Hematopoietic multipotent progenitor cell treated with erythropoietin and hydrocortisone succinate and interleukin-3 and kit ligand, for 4 days (in vitro differentiated cells): ENCODE results near the gene FAM168A.
A peak's percentile ranks its signal among the peaks of the same experiment; 100 is the strongest.

Experiments used
- DNase-seq: peaks from one replicate; pipeline ENCODE4 v3.0.0-alpha.2; 2015

Gene FAM168A

DNA sequence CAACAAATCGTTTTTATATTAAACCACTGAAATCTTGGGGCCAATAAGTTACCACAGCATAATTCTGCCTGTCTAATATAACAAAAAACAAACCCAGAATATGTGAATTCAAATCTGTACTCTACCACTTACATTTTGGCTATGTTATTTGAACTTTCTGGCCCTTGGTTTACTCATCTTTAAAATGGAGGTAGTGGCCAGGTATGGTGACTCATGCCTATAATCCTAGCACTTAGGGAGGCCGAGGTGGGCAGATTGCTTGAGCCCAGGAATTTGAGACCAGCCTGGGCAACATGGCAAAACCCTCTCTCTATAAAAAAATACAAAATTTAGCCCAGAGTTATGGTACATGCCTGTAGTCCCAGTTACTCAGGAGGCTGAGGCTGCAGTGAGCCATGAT is 84.2 kb downstream of the FAM168A start:
- DNase-seq, result no peak

DNA sequence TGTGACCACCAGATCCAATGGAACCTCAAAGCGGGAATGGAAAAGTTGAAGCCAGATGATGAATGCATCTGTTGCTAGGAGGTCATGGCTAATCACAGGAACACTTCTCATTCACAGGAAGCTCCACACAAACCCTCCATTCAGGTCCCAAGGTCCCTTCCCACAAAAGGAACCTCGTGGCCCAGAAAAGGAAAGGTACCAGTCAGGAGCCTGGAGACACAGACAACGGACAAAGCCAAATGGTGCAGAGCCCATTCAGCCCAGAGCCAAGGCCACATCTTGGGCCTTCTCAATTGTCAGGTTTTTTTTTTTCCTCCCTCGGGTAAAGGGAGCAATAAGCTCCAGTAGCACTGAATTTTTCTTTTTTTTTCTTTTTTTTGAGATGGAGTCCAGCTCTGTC is 87.0 kb downstream of the FAM168A start:
- no peak for DNase-seq

DNA sequence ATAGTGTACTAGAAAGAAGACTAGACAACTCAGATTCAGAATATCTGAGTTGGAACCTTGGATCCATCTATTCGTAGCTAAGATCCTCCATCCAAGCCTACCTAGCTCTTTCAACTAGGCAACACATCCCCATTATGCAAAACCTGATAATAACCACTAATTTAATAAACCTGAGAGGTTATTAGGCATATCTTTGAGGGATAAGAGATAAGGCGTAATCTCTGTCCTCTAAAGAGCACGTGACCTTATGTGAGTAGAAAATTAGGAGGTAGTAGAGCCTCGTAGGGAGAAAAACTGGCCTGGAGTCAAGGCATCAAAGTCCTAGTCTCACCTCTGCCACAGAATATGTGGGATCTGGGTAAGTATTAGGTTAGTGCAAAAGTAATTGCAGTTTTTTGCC is 87.8 kb downstream of the FAM168A start:
- DNase-seq, result no peak

DNA sequence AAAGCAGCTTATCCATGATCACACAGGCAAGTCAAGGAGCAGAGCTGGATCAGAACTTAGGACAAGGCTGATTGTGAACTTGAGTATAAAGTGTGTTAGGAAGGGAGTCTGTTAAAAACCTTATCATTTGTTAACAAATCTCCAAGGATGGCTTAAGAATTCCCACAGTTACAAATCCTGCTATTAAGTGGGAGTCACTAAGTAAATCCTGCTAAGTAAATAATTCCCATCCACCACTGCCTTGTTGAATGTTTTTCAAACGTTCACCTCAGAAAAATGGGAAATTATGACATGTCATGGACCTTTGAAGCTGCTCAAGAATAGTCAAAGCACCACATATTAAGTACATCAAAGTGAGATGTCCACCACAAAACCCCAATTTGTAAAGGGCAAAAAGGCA is 88.7 kb downstream of the FAM168A start:
- no peak for DNase-seq

DNA sequence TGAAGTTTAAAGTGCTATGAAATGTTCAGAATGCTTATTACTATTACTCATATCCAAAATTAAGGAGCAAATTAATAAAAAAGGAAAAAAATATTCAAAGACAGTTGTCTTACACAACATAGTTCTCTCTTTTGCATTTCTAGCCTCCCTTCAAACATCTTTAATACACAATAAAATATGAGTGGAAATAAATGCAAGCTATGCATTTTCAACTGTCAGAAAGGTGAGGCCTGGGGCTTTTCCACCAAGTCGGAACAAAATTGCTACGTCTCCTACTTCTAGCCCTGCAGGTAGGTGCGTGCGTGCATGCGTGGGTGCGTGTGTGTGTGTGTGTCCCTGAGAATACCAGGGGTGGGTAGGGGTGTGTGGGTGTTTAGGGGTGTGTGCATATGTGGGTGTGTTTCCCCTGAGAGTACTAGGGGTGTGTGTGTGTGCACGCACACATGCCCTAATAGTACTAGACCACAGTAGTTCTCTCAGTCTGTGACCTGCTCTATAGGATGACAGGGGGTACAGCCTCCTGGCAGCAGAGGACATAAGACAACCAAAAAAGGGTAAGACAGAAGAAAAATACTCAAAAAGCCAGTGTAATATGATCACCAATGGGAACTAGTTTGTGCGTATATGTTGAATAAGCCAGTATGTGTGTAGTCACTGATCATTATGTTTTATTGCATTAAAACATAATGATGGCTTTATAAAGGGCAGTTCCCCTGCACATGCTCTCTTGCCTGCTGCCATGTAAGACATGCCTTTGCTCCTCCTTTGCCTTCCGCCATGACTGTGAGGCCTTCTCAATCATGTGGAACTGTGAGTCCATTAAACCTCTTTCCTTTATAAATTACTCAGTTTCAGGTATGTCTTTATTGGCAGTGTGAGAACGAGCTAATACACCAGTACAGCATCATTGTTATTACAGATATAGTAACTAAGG is 89.4 kb downstream of the FAM168A start:
- DNase-seq, result no peak

DNA sequence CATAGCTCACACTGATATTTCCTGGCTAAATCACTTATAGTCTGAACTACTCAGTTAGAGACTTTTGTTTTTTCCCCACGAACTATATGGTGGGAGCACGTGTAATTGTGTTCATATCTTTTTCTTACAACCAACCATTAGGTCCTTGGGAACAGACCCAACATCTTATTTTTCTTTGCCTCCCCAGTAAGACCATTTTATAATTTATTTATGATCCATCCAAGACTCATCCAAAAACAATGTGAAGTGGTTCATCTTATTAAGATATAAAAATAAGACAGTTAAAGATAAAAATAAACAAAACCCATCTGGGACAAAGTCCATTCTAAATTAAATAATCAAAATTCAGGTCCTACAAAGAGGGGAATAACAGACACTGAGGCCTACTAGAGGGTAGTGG is 90.8 kb downstream of the FAM168A start:
- no peak for DNase-seq

DNA sequence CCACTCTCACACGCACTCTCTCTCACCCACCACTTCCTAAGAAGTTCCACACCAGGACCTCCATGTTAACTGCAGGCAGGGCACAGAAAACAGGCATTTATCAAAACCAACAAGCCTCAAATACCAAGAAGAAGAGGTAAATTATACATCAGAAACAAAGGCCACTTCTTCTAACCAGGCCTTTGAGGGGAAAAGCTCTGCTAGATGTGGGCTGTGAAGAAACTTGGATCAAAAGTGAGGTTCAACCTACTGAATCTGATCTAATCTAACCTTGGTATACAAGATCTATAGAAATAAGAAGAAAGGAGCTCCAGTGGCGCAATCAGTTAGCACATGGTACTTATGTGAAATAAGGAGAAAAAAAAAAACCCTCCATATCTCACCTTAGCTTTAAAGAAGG is 91.9 kb downstream of the FAM168A start:
- peak; percentile 29 for DNase-seq

DNA sequence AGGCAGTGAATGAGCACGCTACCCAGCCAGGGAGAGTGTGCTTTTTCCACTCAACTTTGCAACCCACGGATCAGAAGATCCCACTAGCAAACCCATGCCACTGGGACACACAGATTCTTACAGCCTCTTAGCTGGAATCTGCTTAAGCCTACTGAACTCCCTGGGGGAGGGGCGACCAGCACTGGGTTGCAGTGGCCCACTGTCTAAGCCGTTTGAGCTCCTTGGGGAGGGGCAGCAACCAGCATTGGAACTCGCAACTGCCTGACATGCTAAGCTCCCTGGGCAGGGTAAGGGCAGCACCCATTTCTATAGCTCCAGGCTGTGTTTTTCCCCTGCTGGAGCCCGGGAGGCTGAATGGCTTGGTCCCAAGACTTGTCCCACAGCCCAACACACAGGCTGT is 99.6 kb downstream of the FAM168A start:
- no peak for DNase-seq

DNA sequence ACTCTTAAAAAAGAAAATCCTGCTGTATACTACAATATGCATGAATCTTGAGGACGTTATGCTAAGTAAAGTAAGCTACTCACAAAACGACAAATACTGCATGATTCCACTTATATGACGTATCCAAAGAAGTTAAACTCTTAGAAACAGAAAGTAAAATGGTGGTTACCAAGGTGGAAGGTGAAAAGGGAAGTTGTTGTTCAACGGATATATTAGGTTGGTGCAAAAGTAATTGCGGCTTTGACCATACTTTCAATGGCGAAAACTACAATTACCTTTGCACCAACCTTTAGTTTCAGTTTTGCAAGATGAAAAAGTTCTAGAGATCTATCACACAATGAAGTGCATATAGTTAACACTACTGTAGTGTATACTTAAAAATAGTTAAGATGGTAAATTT is 101.8 kb downstream of the FAM168A start:
- no peak for DNase-seq

DNA sequence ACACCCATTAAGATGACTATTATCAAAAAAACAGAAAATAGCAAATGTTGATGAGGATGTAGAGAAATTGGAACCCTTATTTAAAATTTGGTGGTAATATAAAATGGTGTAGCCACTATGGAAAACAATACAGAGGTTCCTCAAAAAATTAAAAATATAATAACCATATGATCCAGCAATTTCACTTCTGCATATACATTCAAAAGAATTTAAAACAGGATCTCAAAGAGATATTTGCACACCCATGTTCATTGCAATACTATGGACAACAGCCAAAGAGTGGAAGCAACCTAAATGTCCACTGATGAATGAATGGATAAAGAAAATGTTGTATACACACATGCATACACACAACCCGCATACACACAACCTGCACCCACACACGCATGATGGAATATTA is 102.2 kb downstream of the FAM168A start:
- no peak for DNase-seq

DNA sequence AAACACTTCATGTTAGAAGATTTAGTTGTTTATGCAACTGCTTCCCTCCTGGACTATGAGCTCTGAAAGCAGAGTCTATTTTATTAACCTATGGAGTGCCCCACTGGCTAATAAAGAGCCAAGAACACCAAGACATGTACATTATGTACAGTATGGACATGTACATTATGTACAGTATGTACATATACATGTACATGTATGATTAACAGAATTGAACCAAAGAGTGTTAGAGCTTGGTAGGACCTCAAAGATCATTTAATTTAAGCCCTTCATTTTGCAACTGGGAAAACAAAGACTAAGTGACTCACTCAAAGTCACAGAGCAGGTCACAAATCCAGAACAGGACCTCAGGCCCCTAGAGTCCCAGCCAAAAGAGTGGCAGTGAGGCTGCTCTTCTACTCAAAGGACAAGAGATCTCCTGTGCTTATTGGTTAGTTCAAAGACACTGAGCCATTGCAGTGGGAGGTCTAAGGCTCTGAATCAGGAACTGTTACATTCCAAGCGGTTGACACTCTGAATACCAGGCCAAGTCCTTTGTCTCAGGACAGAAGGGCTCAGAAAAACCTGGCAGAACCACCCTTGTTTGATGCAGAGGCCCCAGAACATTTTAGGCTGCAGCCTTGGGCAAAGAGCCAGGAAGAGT is 103.8 kb downstream of the FAM168A start:
- DNase-seq, result no peak

DNA sequence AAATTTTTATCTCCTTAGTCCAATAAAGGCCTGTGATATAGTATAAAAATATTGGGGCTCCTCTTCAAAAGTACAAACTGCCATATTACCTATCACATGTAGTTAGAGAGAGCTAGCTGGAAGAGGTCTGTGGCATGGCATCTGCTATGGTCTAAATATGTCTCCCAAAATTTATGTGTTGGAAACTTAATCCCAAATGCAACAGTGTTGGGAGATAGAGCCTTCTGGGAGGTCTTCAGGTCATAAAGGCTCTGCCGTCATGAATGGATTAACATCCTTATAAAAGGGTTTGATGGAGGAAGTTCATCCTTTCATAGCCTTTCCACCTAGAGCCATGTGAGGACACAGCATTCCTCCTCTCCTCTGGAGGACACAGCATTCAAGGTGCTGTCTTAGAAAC is 116.3 kb downstream of the FAM168A start:
- DNase-seq, result no peak

DNA sequence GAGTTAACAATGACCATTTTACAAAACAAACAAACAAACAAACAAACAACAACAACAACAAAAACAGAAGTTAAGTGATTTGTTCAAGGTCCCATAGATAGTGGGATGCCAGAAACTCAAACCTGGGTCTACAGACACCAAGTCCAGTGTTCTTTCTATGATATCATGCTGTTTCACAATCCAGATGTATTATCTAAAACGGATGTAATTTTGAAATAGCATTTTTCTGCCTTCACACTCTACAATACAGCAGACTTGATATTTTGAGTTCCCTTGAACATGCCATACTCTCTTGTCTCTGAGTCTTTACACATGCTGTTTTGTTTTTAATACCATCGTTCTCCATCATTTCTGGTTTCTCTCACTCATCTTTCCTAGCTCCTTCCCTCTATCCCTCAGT is 117.2 kb downstream of the FAM168A start:
- DNase-seq, result peak; percentile 74

DNA sequence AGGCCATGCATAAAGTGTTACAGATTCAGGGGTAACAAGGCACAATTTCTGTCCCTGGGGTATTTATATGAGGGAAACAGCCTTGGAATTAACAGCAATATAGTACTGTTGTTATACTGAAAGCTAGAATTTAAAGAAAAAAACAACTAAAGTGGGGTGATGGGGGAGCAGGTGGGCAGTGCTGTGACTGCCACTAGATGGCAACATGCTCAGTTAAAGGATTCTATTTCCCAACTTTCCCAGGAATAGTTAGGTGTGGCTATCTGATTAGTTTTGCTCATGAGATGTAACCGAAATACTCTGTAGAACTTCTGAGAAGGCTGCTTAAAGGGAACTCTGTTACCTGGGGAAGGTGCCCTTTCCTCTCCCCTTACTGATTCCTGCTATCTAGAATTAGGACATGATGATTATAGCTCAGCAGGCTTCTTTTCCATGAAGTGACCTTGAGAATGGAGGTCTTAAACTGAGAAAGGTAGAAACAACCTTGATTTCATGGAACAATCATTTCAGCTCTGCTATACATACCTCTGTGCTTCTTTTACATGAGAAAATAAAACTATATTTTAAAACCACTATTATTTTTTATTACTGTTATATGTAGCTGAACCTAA is 119.1 kb downstream of the FAM168A start:
- peak; percentile 35 for DNase-seq

DNA sequence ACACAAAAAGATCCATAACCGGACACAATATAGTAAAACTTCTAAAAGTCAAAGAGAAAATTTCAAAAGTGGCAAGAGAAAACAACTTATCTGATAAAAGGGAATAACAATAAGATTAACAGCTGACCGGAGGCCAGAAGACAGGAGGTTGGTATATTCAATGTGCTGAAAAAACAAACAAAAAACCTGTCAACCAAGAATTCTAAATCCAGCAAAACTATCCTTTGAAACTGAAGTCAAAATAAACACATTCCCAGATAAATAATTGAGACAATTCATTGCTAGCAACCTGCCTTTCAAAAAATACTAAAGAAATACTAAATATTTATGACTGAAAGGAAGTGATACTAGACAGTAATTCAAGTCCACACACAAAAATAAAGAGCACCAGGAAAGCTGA is 120.4 kb downstream of the FAM168A start:
- no peak for DNase-seq

DNA sequence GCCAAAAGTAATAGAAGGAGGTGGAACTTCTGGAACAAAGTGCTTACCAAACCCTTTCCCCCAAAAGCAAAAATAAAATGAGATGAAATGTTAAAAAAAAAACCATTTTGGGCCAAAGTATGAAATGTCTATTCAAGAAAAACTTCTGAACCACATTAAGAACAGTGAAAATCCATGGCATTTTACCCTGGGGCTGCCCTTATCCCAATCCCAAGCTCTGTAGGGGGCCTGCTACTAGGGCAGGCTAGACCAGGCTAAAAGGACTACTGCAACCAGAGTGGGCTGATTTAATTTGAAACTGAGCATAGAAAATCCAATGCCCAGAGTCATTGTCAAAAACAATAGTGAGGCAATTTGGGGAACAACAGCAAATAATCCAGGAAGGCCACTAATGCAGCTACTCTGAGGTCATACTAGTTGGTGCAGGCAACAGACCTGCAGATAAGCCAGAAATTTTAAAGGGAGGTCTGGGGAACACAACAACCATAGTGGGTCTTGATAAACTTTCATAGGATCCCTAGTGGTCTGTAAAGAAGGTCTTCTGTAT is 122.3 kb downstream of the FAM168A start:
- DNase-seq, result no peak

DNA sequence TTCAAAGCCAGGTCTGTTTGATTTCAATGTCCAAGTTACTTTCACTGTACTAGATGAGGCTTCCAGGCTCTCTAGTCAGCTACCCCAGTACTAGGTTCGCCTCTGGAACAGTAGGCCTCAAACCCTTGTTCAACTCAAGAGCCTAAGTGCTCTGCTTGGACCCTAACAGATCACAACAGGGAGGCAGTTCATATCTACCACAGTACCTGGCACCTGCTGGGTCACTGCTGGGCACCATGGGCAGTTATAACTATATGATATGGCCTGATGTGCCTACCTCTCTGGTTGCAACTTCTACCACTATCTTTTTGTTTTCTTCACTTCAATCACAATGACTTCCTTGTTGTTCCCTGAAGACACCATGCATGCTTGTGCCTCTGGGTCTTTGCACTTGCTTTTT is 124.7 kb downstream of the FAM168A start:
- no peak for DNase-seq

DNA sequence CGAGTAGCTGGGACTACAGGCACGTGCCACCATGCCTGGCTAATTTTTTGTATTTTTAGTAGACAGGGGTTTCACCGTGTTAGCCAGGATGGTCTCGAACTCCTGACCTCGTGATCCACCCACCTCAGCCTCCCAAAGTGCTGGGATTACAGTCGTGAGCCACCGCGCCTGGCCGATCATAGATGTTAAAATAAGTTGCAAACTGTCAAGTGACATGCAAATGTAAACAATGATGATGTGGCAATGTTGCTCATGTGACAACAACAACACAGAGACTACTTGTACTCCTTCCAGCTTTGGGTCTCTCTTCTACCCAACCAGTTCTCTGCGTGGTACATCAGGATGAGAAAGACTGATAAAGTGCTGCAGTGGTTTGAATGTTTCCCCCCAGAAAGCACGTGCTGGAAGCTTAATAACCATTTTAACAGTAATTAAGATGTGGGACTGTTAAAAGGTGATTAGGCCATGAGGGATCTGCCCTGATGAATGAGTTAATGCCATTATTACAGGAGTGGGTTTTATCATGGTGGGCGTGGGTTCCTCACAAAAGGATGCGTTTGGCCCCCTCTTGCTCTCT is 127.8 kb downstream of the FAM168A start:
- peak; percentile 59 for DNase-seq

DNA sequence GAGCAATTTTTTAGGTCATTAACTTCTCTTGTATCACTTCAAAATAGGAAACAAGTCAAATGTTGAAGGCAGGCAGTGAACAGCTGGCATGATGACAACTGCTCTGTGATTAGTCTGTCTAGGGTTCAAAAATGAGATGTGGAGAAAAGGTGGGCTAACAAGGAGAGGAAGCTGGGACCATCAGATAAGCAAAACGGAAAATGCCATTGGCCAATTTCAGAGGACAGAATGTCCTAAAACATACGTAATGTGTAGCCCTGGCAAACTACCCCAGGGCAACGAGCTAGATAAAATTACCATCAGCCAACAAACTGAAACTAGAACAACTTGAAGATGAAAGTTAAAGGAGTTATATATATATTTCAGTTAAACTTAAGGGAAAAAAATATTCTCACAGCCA is 128.5 kb downstream of the FAM168A start:
- peak; percentile 74 for DNase-seq

DNA sequence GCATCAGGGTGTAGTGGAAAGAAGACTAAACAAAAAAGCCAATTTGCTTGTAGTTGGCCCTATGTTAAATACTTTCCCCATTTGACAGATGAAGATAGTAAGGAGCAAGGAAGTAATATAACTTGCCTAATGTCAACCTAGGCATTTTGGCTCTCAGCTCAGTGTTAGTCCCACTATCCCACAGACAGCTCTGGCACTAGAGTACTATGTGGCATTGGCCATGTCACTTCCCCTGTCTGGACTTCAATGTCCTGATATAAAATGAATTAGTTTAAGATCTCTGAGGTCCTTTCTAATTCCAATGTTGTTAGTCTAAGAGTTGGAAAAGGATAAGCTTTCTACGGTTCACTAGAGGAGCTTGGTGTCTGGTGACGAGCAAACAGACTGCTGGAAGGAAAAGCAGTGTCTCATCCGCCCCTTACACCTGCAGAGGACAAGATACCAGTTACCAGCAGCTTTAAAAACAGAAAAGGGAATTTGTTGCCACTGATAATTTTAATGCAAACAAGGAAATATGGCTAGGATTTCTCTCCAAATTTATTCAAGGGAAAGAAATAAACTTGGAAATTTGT is 129.2 kb downstream of the FAM168A start:
- no peak for DNase-seq

DNA sequence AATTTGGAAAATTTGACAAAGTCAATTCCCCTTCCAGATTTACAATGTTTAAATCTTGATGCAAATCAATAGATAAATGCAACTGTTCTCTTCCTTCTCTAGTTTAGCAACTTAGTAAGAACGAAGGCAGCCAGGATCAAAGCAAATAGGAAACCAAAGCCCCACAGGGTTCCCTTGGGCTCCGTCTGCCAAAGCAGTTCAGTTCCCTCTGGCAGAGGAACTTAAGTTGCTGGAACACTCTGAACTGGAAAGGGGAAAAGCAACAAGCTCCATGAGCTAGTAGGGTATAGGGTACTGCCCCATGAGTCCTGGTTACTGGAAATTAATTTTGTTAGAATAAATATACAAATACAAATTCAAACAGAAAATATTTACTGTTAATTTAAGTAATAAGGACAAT is 130.4 kb downstream of the FAM168A start:
- no peak for DNase-seq

DNA sequence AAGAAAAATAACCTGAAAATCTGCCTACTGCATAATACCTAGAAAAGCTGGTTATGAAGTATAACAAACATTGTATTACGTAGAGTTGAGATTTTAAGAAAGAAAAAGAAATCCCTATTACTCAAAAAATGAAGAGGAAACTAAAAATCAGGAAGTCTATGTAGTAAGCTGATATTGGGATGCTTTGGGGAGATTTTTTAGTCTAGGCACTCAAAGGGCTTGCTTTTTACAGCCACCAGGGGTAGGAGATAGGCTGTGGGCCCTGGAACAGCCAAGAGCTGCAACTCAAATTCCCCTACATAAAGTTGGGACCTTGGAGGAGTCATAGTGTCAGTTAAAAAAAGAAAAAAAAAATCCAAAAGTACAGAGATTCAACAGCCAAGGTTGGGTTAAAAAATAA is 131.3 kb downstream of the FAM168A start:
- DNase-seq, result no peak

DNA sequence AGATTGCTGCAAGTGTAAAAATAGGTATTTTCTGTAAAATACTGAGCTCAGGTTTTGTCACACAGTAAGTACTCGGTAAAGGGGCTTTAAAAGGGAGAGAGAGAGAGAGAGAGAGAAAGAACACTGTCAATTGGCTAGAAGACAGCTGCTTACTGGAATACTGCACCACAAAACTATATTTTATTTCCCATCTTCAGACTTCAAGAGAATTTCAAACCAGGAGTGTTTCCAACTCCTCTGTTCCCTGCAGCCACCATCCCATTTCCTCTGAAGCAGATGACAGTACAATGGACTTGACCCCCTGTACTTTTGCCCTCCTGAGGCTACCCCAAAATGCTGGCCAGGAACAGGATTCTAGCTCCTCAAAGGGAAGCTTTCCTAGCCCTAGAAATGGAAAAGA is 132.0 kb downstream of the FAM168A start:
- DNase-seq, result no peak
